Fibroblast of lung (primary cell): Measurements from ENCODE around the gene MGAT5. TPM values are rescaled to one million over a fixed set of nuclear protein-coding genes. Genes with fewer than 3 reads are reported as not detected.
"Not testable (repeated sequence)": the region's sequence is repeated elsewhere in the genome, so short reads cannot be mapped to it uniquely, and the experiment has no call there.

Experiments used
- DNase-seq, 2 donors: peaks; one replicate each; pipeline versions ENCODE4 v3.0.0 to v3.0.0-alpha.2; 2010; ENCODE audit warnings: low read depth in 2 of 2
- H2AFZ ChIP-seq: 2 replicates; pipeline ENCODE4 v1.5.1; 2012; ENCODE audit warnings: low read length, control low read depth, inconsistent platforms
- H3K27ac ChIP-seq: 2 replicates; pipeline ENCODE4 v1.5.1; 2011; ENCODE audit warnings: low read length, control low read depth; ENCODE audit not compliant: insufficient read depth
- H3K27me3 ChIP-seq: 2 replicates; pipeline ENCODE4 v1.5.1; 2011; ENCODE audit warnings: mild to moderate bottlenecking, low read length; ENCODE audit not compliant: control insufficient read depth, insufficient read depth
- H3K36me3 ChIP-seq: 2 replicates; pipeline ENCODE4 v1.5.1; 2011; ENCODE audit warnings: low read length; ENCODE audit not compliant: control insufficient read depth, insufficient read depth
- H3K4me1 ChIP-seq: 2 replicates; pipeline ENCODE4 v1.5.1; 2011; ENCODE audit warnings: low read length; ENCODE audit not compliant: control insufficient read depth, insufficient read depth; ENCODE audit errors: extremely low read depth
- H3K4me2 ChIP-seq: 2 replicates; pipeline ENCODE4 v1.5.1; 2011; ENCODE audit warnings: low read length, control low read depth; ENCODE audit not compliant: insufficient read depth; ENCODE audit errors: extremely low read depth
- H3K4me3 ChIP-seq, 4 experiments: fragments of 200-600 bp in 1 of 4; sonication (generic) in 1 of 4; replicated peaks in 1 of 4; 2 replicates each; pipeline ENCODE4 v1.5.1; 2011 to 2016; ENCODE audit warnings: low read length in 4 of 4, low read depth in 3 of 4, mild to moderate bottlenecking in 3 of 4, control low read depth in 2 of 4, inconsistent platforms in 1 of 4, mixed read lengths in 1 of 4; ENCODE audit not compliant: insufficient read depth in 1 of 4; ENCODE audit errors: control extremely low read depth in 1 of 4
- H3K79me2 ChIP-seq: 2 replicates; pipeline ENCODE4 v1.5.1; 2012; ENCODE audit warnings: mild to moderate bottlenecking, low read length, inconsistent platforms; ENCODE audit not compliant: control insufficient read depth, insufficient read depth
- H3K9ac ChIP-seq: 2 replicates; pipeline ENCODE4 v1.5.1; 2011; ENCODE audit warnings: mild to moderate bottlenecking, low read length, control low read depth; ENCODE audit not compliant: insufficient read depth
- H3K9me3 ChIP-seq: 2 replicates; pipeline ENCODE4 v1.5.1; 2012; ENCODE audit warnings: low read depth, low read length; ENCODE audit not compliant: control insufficient read depth, insufficient read depth
- H4K20me1 ChIP-seq: 2 replicates; pipeline ENCODE4 v1.5.1; 2011; ENCODE audit warnings: low read length; ENCODE audit not compliant: control insufficient read depth, insufficient read depth; ENCODE audit errors: extremely low read depth
- CTCF ChIP-seq, 2 donors: IDR thresholded peaks in 1 of 2; conservative IDR thresholded peaks in 1 of 2; 1 replicate in 1 of 2; 2 replicates in 1 of 2; pipeline ENCODE4 v1.5.1; 2011 to 2012; ENCODE audit warnings: low read length in 2 of 2, control low read depth in 1 of 2, inconsistent platforms in 1 of 2, low read depth in 1 of 2, mild to moderate bottlenecking in 1 of 2
- EZH2 ChIP-seq: IDR thresholded peaks from 2 replicates; pipeline ENCODE4 v1.5.1; 2012; ENCODE audit warnings: low read length, control low read depth, mild to moderate bottlenecking; ENCODE audit errors: missing control alignments
- polyA plus RNA-seq, 2 donors: library from polyadenylated mRNA; depleted of rRNA in 1 of 2; stranded (reverse) in 1 of 2; unstranded in 1 of 2; fragments of >200 nt; gene quantifications; 2 replicates each; pipeline ENCODE4 v1.2.1, GENCODE V29; 2011 to 2012; ENCODE audit warnings: missing spikeins in 1 of 2
- total RNA-seq: library from RNA; depleted of rRNA; stranded (reverse); fragments of >200 nt; gene quantifications from 2 replicates; pipeline ENCODE4 v1.2.1, GENCODE V29; 2014

The MGAT5 gene
- total and polyA plus RNA-seq, 2 donors (not counting 1 experiment from before 2014, with no cell fraction given) = 270 to 301 TPM

- Histone ChIP-seq H3K27ac (no peak overlapping the region), H3K4me2 (no peak overlapping the region), H3K79me2 (peaks cover 10% of the 10 kb centered on the region), H2AFZ (no peak overlapping the region), H4K20me1 (no peaks in the 10 kb centered on the region), H3K4me3 (no peak overlapping the region), H3K4me1 (no peaks in the 10 kb centered on the region), H3K36me3 (no peaks in the 10 kb centered on the region), H3K27me3 (no peaks in the 10 kb centered on the region), H3K9me3 (no peaks in the 10 kb centered on the region), H3K9ac (no peak overlapping the region)
- DNase-seq = no peak
- TF ChIP-seq EZH2 = no peak
- TF ChIP-seq CTCF (conservative IDR thresholded peaks at IDR 0.05 in 1 of 2, IDR thresholded peaks at IDR 0.05 in 1 of 2; ENCODE audit: low read depth in 1 of 2, low read length in 2 of 2) = no peak
These were observed 40.1 kb downstream of the MGAT5 start for GRCh38 chr2:134293719-134294537.

- not testable (repeated sequence) for H2AFZ ChIP-seq, H4K20me1 ChIP-seq, DNase-seq, H3K79me2 ChIP-seq, H3K27me3 ChIP-seq, H3K9me3 ChIP-seq, H3K27ac ChIP-seq, H3K4me2 ChIP-seq, H3K4me1 ChIP-seq, H3K9ac ChIP-seq, H3K4me3 ChIP-seq, H3K36me3 ChIP-seq
These were observed 40.7 kb downstream of the MGAT5 start for GRCh38 chr2:134294598-134294997.

GRCh38 chr2:134295441-134295840, 41.6 kb downstream of the MGAT5 start:
- Histone ChIP-seq H3K27ac (no peak overlapping the region), H2AFZ (no peak overlapping the region), H3K4me2 (no peak overlapping the region), H3K79me2 (peaks cover 4% of the 10 kb centered on the region), H3K27me3 (no peaks in the 10 kb centered on the region), H3K4me1 (no peaks in the 10 kb centered on the region), H3K36me3 (no peaks in the 10 kb centered on the region), H4K20me1 (no peaks in the 10 kb centered on the region), H3K9me3 (no peaks in the 10 kb centered on the region), H3K4me3 (no peak overlapping the region), H3K9ac (no peak overlapping the region)
- TF ChIP-seq CTCF (conservative IDR thresholded peaks at IDR 0.05 in 1 of 2, IDR thresholded peaks at IDR 0.05 in 1 of 2; ENCODE audit: low read depth in 1 of 2, low read length in 2 of 2) (no peak), EZH2 (no peak)
- no peak for DNase-seq
